Measurements from ENCODE around the gene SLC7A1. TPM values are rescaled to one million over a fixed set of nuclear protein-coding genes. Genes with fewer than 3 reads are reported as not detected.
"Not testable (repeated sequence)": the region's sequence is repeated elsewhere in the genome, so short reads cannot be mapped to it uniquely, and the experiment has no call there.

Gene SLC7A1
- 13.6 and 15.7 TPM in 2 replicates for total RNA-seq
- 6.0 and 8.8 TPM in 2 replicates for polyA plus RNA-seq

- Histone ChIP-seq H3K9me3 (ENCODE audit: low read depth) (no peaks in the 10 kb centered on the region), H3K4me1 (ENCODE audit: low read depth) (no peaks in the 10 kb centered on the region), H3K36me3 (no peaks in the 10 kb centered on the region), H3K4me3 (peak within 1 kb of the TSS; percentile 90), H3K27ac (peak within 1 kb of the TSS; percentile 86), H3K27me3 (peaks cover 7% of the 10 kb centered on the region)
- no peak for TF ChIP-seq CTCF (IDR thresholded peaks at IDR 0.05; ENCODE audit: low read depth, low read length)
- peak; percentile 84 to 95 for DNase-seq (ENCODE audit: low read depth in 1 of 2, low spot score in 1 of 2)
Measured at GRCh38 chr13:29595380-29596063, at the start of gene SLC7A1. TSS of gene SLC7A1 (minus strand) at chr13:29595688. CDS start at chr13:29536188, 59,500 bp downstream.

GRCh38 chr13:29640665-29641064 lies 45.2 kb upstream of the SLC7A1 start:
- H3K27ac ChIP-seq = no peak overlapping the region
- TF ChIP-seq CTCF (IDR thresholded peaks at IDR 0.05; ENCODE audit: low read depth, low read length) = no peak

GRCh38 chr13:29636831-29637230 lies 41.3 kb upstream of the SLC7A1 start:
- not testable (repeated sequence) for H3K36me3 ChIP-seq; H3K4me1 ChIP-seq (ENCODE audit: low read depth); H3K4me3 ChIP-seq; H3K9me3 ChIP-seq (ENCODE audit: low read depth); DNase-seq (ENCODE audit: low read depth in 1 of 2, low spot score in 1 of 2); H3K27ac ChIP-seq; H3K27me3 ChIP-seq

More at GRCh38 chr13:29640665-29641064, 45.2 kb upstream of the SLC7A1 start:
- H3K27me3 ChIP-seq = no peaks in the 10 kb centered on the region
- no peaks in the 10 kb centered on the region for H3K9me3 ChIP-seq (ENCODE audit: low read depth)
- H3K4me3 ChIP-seq = no peak overlapping the region
- no peak for DNase-seq (ENCODE audit: low read depth in 1 of 2, low spot score in 1 of 2)
- H3K4me1 ChIP-seq (ENCODE audit: low read depth) = no peaks in the 10 kb centered on the region
- H3K36me3 ChIP-seq = no peaks in the 10 kb centered on the region

GRCh38 chr13:29624997-29625396 lies 29.5 kb upstream of the SLC7A1 start:
- no peaks in the 10 kb centered on the region for H3K4me1 ChIP-seq (ENCODE audit: low read depth)
- DNase-seq (ENCODE audit: low read depth in 1 of 2, low spot score in 1 of 2) = no peak
- no peaks in the 10 kb centered on the region for H3K27me3 ChIP-seq
- no peak for TF ChIP-seq CTCF (IDR thresholded peaks at IDR 0.05; ENCODE audit: low read depth, low read length)
- H3K27ac ChIP-seq = no peak overlapping the region
- H3K4me3 ChIP-seq = no peak overlapping the region
- no peaks in the 10 kb centered on the region for H3K36me3 ChIP-seq
- no peaks in the 10 kb centered on the region for H3K9me3 ChIP-seq (ENCODE audit: low read depth)

- no peaks in the 10 kb centered on the region for H3K9me3 ChIP-seq (ENCODE audit: low read depth)
- H3K36me3 ChIP-seq = no peaks in the 10 kb centered on the region
- no peaks in the 10 kb centered on the region for H3K4me1 ChIP-seq (ENCODE audit: low read depth)
- H3K4me3 ChIP-seq = no peak overlapping the region
- no peak overlapping the region for H3K27ac ChIP-seq
- no peak for TF ChIP-seq CTCF (IDR thresholded peaks at IDR 0.05; ENCODE audit: low read depth, low read length)
- no peak for DNase-seq (ENCODE audit: low read depth in 1 of 2, low spot score in 1 of 2)
- no peaks in the 10 kb centered on the region for H3K27me3 ChIP-seq
Measured at GRCh38 chr13:29621841-29622240, 26.4 kb upstream of the SLC7A1 start.

- Histone ChIP-seq H3K27me3 (no peaks in the 10 kb centered on the region), H3K36me3 (no peaks in the 10 kb centered on the region), H3K27ac (no peak overlapping the region), H3K4me1 (ENCODE audit: low read depth) (no peaks in the 10 kb centered on the region), H3K9me3 (ENCODE audit: low read depth) (no peaks in the 10 kb centered on the region), H3K4me3 (no peak overlapping the region)
- no peak for DNase-seq (ENCODE audit: low read depth in 1 of 2, low spot score in 1 of 2)
- no peak for TF ChIP-seq CTCF (IDR thresholded peaks at IDR 0.05; ENCODE audit: low read depth, low read length)
Measured at GRCh38 chr13:29621051-29621800, 25.7 kb upstream of the SLC7A1 start.

Data from cardiac muscle cell (in vitro differentiated cells and primary cell).